ENCODE measurements around the gene ELAVL2. TPM values are rescaled to one million over a fixed set of nuclear protein-coding genes. Genes with fewer than 3 reads are reported as not detected.

ELAVL2 gene
- total and polyA plus RNA-seq, 2 of the 4 experiments (the other 2 are of a cell fraction), result 0.36 TPM; not detected in 1

DNA sequence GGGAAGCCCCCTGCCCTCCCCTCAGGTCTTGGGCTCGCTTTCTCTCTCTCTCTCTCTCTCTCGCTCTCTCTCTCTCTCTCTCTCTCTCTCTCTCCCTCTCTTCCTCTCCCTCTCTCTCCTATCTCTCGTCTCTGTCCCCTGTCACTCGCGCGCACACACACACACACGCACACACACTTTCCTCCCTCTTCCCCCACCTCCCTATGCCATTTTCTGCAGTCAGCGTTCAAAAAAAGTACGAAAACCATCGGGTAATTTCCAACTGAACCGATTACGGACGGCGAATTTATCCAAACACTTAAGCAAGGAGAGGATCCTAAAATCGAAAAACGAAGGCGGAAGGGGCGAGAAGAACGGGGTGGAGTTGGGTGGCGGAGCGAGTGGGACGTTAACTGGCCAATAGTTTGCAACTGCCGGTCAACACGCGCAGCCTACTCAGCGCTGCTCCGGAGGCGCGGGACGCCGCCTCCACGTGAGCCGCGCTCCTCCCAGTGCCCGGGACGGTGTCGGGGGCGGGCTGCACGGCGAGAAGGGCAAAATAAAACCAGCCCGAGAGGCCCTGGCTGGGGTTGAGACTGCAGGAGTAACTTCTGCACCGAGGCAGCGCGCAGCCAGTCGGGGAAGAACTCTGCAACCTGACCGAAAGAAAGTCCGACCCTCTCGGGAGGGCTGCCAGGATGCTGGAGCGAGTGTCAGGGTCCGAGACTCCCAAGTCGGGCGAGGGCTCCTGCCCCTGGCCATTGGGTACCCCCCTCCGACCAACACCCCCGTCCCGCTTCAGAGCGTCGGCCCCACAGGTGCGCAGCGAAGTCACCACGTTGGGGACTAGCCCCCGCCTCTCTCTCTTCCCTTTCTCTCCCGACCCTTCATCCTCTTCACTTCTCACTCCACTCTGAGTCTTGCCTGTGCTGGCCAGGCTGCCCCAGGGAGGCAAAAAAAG lies 24.9 kb upstream of the ELAVL2 start:
- Histone ChIP-seq H4K20me1 (ENCODE audit: insufficient read depth, low read length) (no peaks in the 10 kb centered on the region), H3K4ac (ENCODE audit: low read depth, low read length) (no peak overlapping the region), H3K14ac (replicated peaks; ENCODE audit: low read depth, low read length) (no peak overlapping the region), H2BK5ac (ENCODE audit: low read depth, low read length, poor library complexity, severe bottlenecking) (no peak overlapping the region), H2AK9ac (replicated peaks; ENCODE audit: low read depth, low read length, poor library complexity) (no peak overlapping the region), H2AFZ (replicated peaks; ENCODE audit: low read length, poor library complexity) (peak overlapping the region; percentile 21), H2AK5ac (ENCODE audit: low read depth, low read length) (no peak overlapping the region), H3K4me3 (ENCODE audit: insufficient read depth, low read depth, low read length) (no peak overlapping the region), H4K8ac (ENCODE audit: low read depth in 2 of 2, low read length in 2 of 2) (no peak overlapping the region), H2BK15ac (ENCODE audit: low read depth, low read length) (no peak overlapping the region), H3K79me1 (ENCODE audit: low read depth in 1 of 2, low read length in 2 of 2) (no peaks in the 10 kb centered on the region), H3K9me1 (ENCODE audit: insufficient read depth, low read length) (no peaks in the 10 kb centered on the region), H4K91ac (ENCODE audit: insufficient read depth, low read depth, low read length) (no peak overlapping the region), H3K4me2 (ENCODE audit: low read depth, low read length) (no peak overlapping the region), H2BK120ac (ENCODE audit: low read depth, low read length) (no peak overlapping the region), H3K4me1 (ENCODE audit: control insufficient read depth, insufficient read depth, low read length) (no peaks in the 10 kb centered on the region), H3K9me3 (ENCODE audit: control insufficient read depth, insufficient read depth, low read length) (no peaks in the 10 kb centered on the region), H4K5ac (ENCODE audit: low read depth, low read length) (no peak overlapping the region), H3K9ac (ENCODE audit: low read depth, low read length) (no peak overlapping the region), H3K36me3 (ENCODE audit: control insufficient read depth, insufficient read depth, low read length) (no peaks in the 10 kb centered on the region), H3K18ac (ENCODE audit: low read depth, low read length) (no peak overlapping the region), H2BK20ac (ENCODE audit: low read depth, low read length) (no peak overlapping the region), H3K23ac (ENCODE audit: low read depth, low read length) (no peak overlapping the region), H3K56ac (ENCODE audit: extremely low read depth, insufficient read depth, low read length) (no peak overlapping the region), H3K27me3 (ENCODE audit: control insufficient read depth, insufficient read depth, low read length) (no peaks in the 10 kb centered on the region), H3K27ac (ENCODE audit: insufficient read depth, low read length) (no peak overlapping the region)
- ChIA-PET POLR2A (ENCODE audit: unreplicated experiment) (no interaction called here), CTCF (no interaction called here)
- WGBS, 2 experiments (ENCODE audit: extremely low coverage in 2 of 2, insufficient read length in 1 of 2), result 6% methylated on average over 20 of the region's 62 CpGs; no CpG with 5 or more reads in 1 of the 2 experiments
- dilution Hi-C loops (cut with HindIII; ENCODE audit: low sequenced_read_pairs, unreplicated experiment) (no loop called here), in situ Hi-C loops (cut with MboI; ENCODE audit: low sequenced_read_pairs) (no loop called here), intact Hi-C loops (cut with micrococcal nuclease) (no loop called here)
- BruUV-seq (replicated peaks), result no TSS peak
- TF ChIP-seq CEBPB (IDR thresholded peaks at IDR 0.05; ENCODE audit: low read depth, low read length) (no peak), SMC3 (IDR thresholded peaks at IDR 0.05; ENCODE audit: low read depth, low read length) (no peak), CHD1 (IDR thresholded peaks at IDR 0.05; ENCODE audit: low read depth, low read length) (no peak), FOS (IDR thresholded peaks at IDR 0.05; ENCODE audit: low read depth, low read length) (no peak), BHLHE40 (IDR thresholded peaks at IDR 0.05; ENCODE audit: low read depth, low read length) (no peak), MAFK (IDR thresholded peaks at IDR 0.05; ENCODE audit: low read depth, low read length) (no peak)
- TF ChIP-seq, protein P1, sequence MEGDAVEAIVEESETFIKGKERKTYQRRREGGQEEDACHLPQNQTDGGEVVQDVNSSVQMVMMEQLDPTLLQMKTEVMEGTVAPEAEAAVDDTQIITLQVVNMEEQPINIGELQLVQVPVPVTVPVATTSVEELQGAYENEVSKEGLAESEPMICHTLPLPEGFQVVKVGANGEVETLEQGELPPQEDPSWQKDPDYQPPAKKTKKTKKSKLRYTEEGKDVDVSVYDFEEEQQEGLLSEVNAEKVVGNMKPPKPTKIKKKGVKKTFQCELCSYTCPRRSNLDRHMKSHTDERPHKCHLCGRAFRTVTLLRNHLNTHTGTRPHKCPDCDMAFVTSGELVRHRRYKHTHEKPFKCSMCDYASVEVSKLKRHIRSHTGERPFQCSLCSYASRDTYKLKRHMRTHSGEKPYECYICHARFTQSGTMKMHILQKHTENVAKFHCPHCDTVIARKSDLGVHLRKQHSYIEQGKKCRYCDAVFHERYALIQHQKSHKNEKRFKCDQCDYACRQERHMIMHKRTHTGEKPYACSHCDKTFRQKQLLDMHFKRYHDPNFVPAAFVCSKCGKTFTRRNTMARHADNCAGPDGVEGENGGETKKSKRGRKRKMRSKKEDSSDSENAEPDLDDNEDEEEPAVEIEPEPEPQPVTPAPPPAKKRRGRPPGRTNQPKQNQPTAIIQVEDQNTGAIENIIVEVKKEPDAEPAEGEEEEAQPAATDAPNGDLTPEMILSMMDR (conservative IDR thresholded peaks at IDR 0.05; ENCODE audit: low read depth, low read length), result no peak
- ATAC-seq (ENCODE audit: low read depth) (no peak), DNase-seq (no peak)
